GM19099 (cell line): ENCODE data around the gene CXCR3.

Source experiments
- POLR2A ChIP-seq: IDR thresholded peaks from 3 replicates; pipeline ENCODE4 v1.6.1; 2011; ENCODE audit warnings: low read depth; ENCODE audit not compliant: insufficient read length; ENCODE audit errors: extremely low read depth

Gene CXCR3

DNA sequence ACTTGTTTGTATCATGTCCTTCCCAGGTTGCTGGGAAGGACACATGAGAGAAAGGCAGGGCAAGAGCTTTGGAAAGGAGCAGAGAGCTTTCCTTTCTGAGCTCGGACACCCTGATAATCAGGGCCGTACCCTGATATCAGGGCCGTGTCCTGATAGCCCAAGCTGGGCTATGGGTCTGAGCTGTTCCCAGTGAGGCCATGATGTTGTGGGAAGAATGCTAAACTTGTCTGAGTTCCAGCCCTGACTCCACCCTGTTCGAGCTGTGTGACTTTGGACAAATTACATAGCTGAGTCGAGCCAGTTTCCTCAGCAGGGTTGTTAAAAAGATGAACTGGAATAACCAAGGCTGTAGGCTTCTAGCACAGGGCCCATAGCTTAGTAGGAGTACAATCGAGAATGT is 3.3 kb upstream of the CXCR3 start:
- no peak for TF ChIP-seq POLR2A

DNA sequence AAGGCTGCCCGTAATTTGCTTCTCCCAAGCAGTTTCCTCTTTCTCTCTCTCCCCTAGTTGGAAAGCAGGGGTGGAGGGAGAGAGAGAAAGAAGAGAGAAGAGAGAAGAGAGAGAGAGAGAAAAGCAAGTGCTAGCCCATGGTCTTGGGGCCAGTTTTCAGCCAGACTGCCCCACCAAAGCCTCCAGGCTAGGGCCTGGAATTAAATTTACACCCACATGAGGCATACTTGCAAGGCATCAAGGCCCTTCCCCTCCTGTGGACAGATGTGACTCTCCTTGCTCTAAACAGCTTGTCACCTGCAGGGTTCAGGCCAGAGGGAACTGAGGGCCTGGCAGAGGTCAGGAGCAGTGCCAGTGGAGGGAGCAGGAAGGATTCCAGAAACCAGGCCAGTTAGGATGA is 1.7 kb upstream of the CXCR3 start:
- no peak for TF ChIP-seq POLR2A

DNA sequence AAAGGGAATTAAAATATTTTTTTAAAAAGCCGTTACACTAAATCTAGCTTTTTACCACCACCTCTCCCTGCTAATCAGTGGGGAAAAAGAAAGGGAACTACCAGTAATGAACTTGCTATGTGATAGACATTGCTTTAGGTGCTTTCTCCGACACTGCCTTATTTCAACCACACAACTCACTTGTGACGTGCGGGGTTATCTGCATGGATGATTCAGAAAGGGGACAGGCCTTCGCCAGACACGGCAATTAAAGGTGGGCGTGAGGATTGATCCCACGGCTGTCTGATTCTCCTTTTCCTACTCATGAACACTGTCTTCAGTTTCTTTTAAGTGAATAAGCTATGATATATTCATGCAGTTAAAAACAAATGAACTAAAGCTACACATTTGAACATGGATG is 882 bp upstream of the CXCR3 start:
- TF ChIP-seq POLR2A = no peak

DNA sequence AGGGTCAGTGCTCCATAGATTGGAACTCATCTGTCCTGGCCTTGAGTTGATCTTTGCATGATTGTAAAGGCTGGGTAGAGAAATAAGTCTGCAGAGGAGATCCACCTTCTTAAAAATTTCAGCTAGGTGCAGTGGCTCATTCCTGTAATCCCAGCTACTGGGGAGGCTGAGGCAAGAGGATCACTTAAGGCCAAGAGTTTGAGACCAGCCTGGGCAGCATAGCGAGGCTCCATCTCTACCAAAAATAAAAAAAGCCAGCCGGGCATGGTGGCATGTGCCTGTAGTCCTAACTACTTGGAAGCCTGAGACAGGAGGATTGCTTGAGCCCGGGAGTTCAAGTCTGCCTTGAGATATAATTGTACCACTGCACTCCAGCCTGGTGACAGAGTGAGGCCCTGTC is 476 bp upstream of the CXCR3 start:
- TF ChIP-seq POLR2A = no peak

DNA sequence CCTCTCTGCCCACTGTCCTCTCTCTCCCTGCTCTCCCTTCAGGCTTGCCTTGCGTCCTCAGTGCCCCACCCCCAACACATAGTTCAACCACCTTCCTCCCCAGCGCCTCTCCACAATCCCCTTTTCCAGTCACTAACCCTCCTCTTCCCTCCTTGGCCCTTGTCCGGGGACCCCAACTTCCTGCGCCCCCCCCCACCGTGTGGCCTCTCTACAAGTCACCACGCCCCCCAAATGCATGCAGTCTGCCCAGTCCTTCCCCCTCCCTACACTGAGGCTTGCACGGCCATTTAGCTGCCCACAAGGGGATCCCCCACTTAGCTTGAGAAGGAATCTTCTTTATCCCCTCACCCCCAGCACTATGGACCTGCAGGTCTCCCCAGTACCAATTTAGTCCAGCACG is 569 bp downstream of the CXCR3 start:
- no peak for TF ChIP-seq POLR2A

DNA sequence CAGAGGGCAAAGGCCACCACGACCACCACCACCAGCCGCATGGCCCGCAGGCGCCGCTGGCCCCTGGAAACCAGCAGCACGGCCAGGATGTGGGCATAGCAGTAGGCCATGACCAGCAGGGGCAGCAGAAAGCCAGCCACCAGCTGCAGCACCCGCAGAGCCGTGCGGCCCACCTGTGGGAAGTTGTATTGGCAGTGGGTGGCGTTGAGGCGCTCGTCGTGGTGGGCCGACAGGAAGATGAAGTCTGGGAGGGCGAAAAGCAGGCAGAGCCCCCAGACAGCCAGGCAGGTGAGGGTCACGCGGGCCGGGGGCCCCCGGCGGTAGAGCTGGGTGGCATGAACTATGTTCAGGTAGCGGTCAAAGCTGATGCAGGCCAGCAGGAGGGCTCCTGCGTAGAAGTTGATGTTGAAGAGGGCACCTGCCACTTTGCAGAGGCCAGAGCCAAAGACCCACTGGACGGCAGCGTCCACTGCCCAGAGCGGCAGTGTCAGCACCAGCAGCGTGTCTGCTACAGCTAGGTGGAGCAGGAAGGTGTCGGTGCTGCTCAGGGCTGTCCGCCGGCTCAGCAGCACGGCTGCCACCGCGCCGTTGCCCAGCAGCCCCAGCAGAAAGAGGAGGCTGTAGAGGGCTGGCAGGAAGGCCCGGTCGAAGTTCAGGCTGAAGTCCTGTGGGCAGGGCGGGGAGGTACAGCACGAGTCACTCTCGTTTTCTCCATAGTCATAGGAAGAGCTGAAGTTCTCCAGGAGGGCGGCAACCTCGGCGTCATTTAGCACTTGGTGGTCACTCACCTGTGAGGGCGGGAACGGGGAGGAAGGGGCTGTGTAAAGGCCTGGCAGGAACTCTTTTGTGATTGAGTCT is 1.4 kb downstream of the CXCR3 start:
- no peak for TF ChIP-seq POLR2A

DNA sequence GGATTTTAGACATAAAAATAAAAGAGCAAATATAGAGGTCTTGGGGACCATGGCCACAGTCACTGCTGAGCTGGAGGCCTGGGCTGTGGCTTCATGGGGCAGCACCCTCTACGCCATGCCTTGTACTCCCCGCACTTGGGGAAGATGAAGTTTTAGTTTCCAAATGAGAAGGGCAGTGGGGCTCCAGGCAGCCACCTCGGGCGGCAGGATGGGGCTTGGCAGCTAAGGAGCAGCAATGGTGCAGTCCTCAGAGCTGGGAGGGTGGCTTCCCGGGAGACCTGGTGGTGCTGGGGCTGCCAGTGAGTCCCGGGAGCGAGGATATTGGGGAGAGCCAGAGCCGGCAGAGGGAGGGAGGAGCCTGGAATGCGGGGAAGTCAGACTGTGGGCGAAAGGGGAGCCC is 2.4 kb downstream of the CXCR3 start:
- no peak for TF ChIP-seq POLR2A

DNA sequence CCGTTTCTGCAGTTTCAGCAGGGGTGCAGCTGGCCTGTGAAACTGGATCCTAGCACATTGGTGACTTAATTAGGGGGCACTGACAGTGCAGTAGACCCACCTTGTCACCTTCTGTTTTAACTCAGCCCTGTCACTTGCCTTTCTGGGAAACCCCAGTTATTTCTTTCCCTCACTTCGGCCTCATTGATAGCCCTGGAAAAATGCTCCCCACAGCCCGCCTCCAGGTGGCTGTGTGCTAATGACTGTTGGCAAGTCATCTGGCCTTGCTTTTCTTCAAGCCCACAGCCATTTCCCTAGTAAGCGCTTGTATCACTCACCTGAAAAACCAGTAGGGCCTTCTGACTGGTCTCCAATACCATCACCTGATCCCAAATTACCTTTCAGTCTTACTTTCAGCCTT is 3.3 kb downstream of the CXCR3 start:
- no peak for TF ChIP-seq POLR2A

DNA sequence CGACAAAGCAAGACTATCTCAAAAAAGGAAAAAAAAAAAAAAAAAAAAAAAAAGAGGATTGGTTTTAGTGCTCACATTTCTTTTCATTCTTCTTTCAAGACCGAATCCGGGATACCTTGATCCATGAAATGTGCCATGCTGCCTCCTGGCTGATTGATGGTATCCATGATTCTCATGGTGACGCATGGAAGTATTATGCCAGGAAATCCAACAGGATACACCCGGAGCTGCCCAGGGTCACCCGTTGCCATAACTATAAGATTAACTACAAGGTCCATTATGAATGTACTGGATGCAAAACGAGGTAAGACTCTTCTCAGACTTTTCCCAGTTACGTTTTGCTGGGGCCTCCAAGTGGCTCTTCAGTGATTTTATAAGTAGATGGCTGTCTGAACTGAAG is 6.1 kb downstream of the CXCR3 start:
- no peak for TF ChIP-seq POLR2A

DNA sequence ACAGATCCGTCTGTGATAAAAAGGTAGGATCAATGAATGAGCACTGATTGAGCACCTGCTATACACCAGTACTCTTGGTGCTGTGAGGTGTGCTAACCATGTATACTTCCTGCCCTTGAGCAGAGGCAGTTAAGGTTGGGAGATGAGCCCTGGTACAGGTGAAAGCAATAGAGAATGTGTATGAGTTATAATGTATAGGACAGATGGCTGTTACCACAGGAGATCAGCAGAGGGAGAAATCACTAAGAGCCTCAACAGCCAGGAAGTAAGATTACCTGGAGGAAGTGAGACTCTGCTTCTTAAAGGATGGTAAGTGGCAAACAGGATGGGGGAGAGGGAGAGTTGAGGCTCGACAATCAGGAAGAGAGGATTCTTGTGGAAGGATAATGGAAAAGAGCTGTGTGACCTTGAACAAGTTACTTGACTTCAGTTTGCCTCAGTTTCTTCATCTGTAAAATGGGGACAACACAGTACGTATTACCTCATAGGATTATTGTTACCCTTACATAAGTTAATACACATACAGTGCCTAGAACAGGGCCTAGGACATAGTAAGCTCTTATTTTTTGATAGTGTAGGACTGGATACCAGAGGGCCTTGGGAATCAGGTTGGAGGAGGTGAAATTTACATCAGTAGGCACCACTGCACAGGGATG is 9.1 kb downstream of the CXCR3 start:
- no peak for TF ChIP-seq POLR2A

DNA sequence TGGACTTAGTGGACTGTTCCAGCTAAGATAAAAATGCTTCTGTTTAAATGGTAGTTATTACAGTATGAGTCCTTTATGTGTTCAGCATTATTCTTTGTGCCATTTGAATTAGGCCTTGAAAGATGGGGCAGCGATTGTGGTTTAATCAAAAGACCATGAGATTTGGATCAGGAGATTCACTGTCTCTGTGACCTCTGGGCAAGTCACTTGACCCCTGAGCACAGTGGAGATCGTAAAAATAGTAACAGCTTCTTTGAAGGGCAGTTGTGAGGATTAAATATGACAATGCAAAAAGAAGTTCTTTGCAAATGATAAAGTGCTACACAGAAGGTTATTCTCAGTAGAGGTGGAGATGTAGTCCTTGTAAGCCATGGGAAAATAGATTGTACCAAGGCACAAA is 10.8 kb downstream of the CXCR3 start:
- TF ChIP-seq POLR2A = no peak

DNA sequence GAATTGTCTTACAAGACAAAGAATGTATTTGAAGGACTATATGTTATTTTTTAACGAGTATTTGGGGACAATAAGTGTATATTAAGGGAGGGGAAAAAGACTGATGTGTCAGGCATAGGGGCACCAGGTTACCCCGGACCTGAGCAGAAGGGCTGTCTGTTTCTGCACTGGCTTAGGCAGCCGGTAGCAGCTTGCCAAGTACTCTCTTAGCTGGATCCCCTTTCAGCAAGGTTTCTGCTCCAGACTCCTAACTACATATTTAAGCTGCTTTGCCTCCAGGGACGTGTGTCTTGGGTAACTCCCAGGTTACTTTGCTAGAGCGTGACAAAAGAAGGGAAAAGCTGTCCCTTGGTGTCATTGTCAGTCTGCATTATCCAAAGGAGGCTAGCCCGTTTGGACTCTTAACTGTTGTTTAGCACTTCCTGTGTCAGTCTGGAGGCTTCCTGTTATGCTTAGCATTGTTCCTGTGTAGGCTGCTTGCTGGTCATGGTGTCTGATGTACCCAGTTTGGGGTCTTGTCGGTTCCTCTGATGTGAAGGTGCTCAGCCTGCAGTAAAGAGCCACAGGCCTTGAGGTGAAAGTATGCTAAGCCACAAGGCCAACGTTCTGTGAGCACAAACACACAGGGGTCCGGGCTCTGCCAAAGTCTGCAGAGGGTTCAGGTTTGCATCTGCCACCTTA is 11.6 kb downstream of the CXCR3 start:
- TF ChIP-seq POLR2A = no peak

DNA sequence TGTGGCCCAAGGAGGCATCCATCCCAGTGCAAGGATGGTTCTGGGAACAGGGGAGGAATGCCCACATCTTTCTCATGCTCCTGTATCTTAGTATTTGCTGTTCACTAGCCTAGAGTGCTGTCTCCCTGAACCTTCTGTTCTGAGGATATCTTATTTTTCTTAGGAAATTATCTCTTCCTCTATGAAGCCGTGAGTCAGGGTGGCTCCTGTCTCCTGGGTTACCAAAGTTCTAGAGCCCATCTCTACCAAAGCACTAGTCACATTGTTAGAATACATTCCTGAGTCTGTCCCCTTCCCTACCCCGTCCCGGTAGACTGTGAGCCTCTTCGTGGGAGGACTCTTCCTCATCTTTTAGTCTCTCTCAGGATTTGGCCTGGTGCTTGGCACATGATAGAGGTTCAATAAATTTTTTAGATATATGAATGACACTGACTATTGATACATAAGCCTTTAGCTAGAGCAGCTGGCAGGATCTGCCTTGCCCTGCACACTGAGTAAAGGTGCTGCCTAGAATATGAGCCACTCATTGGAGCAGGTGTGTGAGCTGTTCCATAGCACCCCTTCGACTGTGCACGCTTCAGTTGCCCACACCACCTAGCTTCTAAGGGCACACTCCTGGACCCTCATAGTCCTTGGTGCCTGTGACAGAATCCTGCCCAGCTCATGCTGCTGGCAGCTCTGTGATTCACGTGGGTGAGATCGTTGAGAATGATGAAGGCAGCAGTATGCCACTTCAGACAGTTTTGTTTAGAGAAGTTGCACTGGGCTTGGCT is 13.3 kb downstream of the CXCR3 start:
- no peak for TF ChIP-seq POLR2A

DNA sequence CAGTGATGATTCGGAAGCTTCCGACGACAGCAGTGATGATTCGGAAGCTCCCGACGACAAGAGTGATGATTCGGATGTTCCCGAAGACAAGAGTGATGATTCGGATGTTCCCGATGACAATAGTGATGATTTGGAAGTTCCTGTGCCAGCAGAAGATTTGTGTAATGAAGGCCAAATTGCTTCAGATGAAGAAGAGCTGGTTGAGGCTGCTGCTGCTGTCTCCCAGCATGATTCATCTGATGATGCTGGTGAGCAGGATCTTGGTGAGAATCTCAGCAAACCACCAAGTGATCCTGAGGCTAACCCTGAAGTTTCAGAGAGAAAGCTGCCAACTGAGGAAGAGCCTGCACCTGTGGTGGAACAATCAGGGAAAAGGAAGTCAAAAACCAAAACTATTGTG is 14.2 kb downstream of the CXCR3 start:
- no peak for TF ChIP-seq POLR2A

DNA sequence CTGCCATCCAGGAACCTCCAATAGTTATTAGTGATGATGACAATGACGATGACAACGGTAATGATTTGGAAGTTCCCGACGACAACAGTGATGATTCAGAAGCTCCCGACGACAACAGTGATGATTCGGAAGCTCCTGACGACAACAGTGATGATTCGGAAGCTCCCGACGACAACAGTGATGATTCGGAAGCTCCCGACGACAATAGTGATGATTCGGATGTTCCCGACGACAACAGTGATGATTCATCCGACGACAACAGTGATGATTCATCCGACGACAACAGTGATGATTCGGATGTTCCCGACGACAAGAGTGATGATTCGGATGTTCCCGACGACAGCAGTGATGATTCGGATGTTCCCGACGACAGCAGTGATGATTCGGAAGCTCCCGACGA is 14.7 kb downstream of the CXCR3 start:
- TF ChIP-seq POLR2A = no peak

DNA sequence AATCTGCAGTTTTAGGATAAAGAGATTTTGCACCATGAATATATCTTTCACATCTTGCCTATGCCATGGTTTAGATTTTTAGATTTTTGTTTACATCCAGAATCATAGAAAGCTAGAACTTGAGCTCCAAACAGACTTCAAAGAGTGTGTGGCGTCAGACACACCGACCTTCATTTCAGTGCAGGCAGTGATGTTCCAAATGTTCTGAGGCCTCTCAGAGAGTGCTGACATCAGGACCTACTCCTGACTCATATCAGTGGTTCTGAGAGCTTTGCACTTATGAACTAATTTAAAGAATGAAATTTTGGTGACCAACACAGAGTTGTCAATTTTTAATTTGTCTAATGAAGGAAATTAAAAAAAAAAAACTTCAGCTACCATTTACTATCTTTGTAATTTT is 18.3 kb downstream of the CXCR3 start:
- no peak for TF ChIP-seq POLR2A

DNA sequence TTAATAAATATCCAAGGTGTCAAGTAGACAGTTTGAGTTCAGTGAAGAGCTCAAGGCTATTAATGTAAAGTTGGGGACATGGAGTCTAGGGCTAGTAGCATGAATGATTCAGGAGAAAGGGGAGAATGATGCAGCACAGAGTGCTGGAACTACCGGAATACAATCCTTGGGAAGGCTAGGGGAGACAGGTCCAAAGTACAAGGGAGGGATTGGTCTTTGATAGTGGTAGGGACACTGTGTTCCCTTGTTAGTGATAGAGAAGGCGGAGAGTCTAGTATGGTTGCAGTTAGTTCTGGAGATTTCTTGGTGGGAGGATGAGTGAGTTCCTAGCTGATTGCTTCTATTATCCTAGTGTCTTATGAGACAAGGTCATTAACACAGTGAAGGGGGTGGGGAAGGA is 31.4 kb downstream of the CXCR3 start:
- no peak for TF ChIP-seq POLR2A
